ENCODE results near the gene USP47. TPM values are rescaled to one million over a fixed set of nuclear protein-coding genes. Genes with fewer than 3 reads are reported as not detected.

The USP47 gene
- total and polyA plus RNA-seq, 9 of the 15 experiments (the other 6 are each of a cell fraction or from before 2014, with no cell fraction given) = 13.1 to 63.6 (median 34.7) TPM

DNA sequence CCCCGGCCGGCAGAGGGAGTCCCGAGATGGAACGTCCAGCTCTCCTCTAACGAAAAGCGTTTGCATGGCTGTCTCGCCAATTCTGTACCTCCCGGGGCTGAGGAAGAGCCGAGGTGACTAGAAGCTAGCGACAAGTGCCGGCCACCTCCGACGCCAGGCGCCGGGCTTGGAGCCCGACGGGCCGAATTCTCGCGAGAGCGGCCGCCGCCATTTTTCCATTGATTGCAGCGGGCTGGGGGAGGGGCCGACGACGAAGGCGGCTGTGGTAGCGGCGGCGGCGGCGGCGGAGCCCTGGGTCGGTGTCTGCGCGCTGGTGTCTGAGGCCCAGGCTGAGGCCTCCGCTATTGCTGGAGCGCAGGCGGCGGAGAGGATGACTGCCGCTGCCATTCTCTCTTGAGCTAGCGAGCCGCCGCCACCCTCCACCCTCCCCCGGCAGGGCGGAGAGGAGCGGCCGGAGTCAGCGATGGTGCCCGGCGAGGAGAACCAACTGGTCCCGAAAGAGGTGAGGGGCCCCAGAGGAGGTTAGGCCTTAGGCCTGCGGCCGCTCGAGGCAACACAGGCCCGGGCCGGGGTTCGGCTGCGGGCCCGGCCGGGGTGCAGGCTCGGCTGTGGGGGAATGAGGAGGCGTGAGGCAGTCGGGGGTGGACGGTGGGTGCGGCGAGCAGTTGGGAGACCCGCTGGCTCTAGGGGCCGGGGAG, at the start of gene USP47 (continued):
- TF ChIP-seq, protein P1, sequence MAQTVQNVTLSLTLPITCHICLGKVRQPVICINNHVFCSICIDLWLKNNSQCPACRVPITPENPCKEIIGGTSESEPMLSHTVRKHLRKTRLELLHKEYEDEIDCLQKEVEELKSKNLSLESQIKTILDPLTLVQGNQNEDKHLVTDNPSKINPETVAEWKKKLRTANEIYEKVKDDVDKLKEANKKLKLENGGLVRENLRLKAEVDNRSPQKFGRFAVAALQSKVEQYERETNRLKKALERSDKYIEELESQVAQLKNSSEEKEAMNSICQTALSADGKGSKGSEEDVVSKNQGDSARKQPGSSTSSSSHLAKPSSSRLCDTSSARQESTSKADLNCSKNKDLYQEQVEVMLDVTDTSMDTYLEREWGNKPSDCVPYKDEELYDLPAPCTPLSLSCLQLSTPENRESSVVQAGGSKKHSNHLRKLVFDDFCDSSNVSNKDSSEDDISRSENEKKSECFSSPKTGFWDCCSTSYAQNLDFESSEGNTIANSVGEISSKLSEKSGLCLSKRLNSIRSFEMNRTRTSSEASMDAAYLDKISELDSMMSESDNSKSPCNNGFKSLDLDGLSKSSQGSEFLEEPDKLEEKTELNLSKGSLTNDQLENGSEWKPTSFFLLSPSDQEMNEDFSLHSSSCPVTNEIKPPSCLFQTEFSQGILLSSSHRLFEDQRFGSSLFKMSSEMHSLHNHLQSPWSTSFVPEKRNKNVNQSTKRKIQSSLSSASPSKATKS (CRISPR knock-in tag; IDR thresholded peaks at IDR 0.05) = no peak
- TF ChIP-seq, protein P2, sequence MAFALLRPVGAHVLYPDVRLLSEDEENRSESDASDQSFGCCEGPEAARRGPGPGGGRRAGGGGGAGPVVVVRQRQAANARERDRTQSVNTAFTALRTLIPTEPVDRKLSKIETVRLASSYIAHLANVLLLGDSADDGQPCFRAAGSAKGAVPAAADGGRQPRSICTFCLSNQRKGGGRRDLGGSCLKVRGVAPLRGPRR (CRISPR knock-in tag; IDR thresholded peaks at IDR 0.05) = no peak
- TF ChIP-seq NR0B1 (IDR thresholded peaks at IDR 0.05; ENCODE audit: partially characterized antibody) (no peak), ZNF175 (CRISPR knock-in tag; IDR thresholded peaks at IDR 0.05; ENCODE audit: low read depth) (no peak), ZBTB34 (CRISPR knock-in tag; IDR thresholded peaks at IDR 0.05) (no peak), MYBL2 (IDR thresholded peaks at IDR 0.05; ENCODE audit: low read depth) (no peak), MYBL2 (CRISPR knock-in tag; IDR thresholded peaks at IDR 0.05; ENCODE audit: borderline replicate concordance) (no peak), TRIM28 (IDR thresholded peaks at IDR 0.05) (peak; percentile 60; the same call in 1 of the 2 replicates), ELF4 (CRISPR knock-in tag; IDR thresholded peaks at IDR 0.05) (no peak), MXI1 (IDR thresholded peaks at IDR 0.05; ENCODE audit: low read depth, low read length) (no peak), NONO (IDR thresholded peaks at IDR 0.05; ENCODE audit: low read depth in 2 of 2, low read length in 1 of 2) (peak in 1 of 2 experiments; percentile 92; a peak in 2 of 4 replicates), FOXJ3 (CRISPR knock-in tag; IDR thresholded peaks at IDR 0.05) (no peak), TFAP4 (CRISPR knock-in tag; IDR thresholded peaks at IDR 0.05; ENCODE audit: borderline replicate concordance) (peak; percentile 27; the same call in 1 of the 2 replicates)
- TF ChIP-seq, protein P3, sequence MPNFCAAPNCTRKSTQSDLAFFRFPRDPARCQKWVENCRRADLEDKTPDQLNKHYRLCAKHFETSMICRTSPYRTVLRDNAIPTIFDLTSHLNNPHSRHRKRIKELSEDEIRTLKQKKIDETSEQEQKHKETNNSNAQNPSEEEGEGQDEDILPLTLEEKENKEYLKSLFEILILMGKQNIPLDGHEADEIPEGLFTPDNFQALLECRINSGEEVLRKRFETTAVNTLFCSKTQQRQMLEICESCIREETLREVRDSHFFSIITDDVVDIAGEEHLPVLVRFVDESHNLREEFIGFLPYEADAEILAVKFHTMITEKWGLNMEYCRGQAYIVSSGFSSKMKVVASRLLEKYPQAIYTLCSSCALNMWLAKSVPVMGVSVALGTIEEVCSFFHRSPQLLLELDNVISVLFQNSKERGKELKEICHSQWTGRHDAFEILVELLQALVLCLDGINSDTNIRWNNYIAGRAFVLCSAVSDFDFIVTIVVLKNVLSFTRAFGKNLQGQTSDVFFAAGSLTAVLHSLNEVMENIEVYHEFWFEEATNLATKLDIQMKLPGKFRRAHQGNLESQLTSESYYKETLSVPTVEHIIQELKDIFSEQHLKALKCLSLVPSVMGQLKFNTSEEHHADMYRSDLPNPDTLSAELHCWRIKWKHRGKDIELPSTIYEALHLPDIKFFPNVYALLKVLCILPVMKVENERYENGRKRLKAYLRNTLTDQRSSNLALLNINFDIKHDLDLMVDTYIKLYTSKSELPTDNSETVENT (CRISPR knock-in tag; IDR thresholded peaks at IDR 0.05) = peak; percentile 43; the same call in 1 of the 2 replicates
- TF ChIP-seq, protein P4, sequence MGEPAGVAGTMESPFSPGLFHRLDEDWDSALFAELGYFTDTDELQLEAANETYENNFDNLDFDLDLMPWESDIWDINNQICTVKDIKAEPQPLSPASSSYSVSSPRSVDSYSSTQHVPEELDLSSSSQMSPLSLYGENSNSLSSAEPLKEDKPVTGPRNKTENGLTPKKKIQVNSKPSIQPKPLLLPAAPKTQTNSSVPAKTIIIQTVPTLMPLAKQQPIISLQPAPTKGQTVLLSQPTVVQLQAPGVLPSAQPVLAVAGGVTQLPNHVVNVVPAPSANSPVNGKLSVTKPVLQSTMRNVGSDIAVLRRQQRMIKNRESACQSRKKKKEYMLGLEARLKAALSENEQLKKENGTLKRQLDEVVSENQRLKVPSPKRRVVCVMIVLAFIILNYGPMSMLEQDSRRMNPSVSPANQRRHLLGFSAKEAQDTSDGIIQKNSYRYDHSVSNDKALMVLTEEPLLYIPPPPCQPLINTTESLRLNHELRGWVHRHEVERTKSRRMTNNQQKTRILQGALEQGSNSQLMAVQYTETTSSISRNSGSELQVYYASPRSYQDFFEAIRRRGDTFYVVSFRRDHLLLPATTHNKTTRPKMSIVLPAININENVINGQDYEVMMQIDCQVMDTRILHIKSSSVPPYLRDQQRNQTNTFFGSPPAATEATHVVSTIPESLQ (CRISPR knock-in tag; IDR thresholded peaks at IDR 0.05) = 0 out of 2 replicates have a peak, but pooled peaks have one; percentile 81
